ENCODE measurements around the gene HNMT.

GRCh38 chr2:137928547-137929518, 35.4 kb upstream of the HNMT start:
- TF ChIP-seq, protein P1, sequence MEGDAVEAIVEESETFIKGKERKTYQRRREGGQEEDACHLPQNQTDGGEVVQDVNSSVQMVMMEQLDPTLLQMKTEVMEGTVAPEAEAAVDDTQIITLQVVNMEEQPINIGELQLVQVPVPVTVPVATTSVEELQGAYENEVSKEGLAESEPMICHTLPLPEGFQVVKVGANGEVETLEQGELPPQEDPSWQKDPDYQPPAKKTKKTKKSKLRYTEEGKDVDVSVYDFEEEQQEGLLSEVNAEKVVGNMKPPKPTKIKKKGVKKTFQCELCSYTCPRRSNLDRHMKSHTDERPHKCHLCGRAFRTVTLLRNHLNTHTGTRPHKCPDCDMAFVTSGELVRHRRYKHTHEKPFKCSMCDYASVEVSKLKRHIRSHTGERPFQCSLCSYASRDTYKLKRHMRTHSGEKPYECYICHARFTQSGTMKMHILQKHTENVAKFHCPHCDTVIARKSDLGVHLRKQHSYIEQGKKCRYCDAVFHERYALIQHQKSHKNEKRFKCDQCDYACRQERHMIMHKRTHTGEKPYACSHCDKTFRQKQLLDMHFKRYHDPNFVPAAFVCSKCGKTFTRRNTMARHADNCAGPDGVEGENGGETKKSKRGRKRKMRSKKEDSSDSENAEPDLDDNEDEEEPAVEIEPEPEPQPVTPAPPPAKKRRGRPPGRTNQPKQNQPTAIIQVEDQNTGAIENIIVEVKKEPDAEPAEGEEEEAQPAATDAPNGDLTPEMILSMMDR (IDR thresholded peaks at IDR 0.05; ENCODE audit: borderline replicate concordance, extremely low read depth, low read length, poor library complexity, severe bottlenecking) = no peak
- TF ChIP-seq EZH2 (IDR thresholded peaks at IDR 0.05; ENCODE audit: borderline replicate concordance, low read depth, low read length, severe bottlenecking) = no peak

Data from DND-41 (cell line).